NCI-H2029 (cell line): ENCODE data around the gene HPS6.

ENCODE experiments used
- DNase-seq: peaks from one replicate; lab custom pipeline; 2025; lab: John Stamatoyannopoulos, UW

The HPS6 gene

DNA sequence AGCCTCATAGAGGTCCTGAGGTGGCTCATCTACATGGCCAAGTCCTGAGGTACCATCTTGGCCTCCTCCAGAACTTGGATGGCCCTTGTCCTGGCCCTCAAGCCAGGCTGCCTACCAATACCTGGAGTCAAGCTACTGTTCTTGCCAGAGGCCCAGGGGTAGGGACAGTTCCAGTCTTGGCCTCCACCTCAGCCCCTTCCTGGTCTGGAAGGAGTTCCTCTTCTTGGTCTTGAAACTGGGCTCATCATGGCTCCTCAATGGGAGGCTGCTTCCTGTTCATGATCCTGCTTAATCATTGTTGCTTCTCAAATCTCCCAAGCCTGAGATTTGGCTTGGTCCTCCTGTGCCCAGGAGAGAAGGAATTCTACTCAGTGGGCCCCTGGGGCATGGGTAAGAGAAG lies 3.9 kb downstream of the HPS6 start:
- DNase-seq = no peak

DNA sequence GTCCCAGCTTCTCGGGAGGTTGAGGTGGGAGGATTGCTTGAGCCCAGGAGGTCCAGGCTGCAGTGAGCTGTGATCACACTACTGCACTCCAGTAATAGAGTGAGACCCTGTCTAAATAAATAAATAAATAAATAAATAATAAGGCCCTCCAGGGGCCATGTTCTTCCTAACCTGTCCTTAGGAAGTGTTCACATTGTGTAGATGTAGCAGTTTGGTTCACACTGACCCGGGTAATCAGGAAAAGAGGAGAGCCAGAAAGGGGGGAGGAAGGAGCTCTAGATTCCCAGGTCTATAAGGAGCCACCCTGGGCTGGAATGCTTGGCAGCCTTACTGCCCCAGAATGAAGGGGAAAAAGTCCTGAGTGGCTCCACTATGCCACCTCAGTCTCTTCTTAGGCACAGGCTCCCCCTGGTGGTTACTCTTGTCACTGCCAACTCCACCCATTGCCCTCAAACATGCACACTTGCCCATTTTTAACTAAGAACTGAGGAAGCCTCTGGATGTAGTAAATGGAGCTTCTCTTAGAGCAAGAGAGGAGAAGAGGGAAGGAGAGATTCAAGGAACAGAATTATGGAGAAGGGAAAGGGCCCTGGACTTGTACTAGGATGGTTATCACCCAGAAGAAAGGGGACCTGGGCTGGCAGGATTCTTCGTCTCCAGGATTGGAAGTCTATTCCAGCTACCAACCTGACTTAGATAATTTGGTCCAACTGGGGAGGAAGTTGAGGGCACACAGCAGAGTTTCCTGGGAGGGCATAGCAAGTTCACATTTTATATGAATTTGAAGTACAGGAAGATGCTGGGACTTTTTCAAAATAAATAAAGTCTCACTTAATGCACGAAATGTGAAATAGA lies 7.8 kb downstream of the HPS6 start:
- DNase-seq = peak; percentile 50

DNA sequence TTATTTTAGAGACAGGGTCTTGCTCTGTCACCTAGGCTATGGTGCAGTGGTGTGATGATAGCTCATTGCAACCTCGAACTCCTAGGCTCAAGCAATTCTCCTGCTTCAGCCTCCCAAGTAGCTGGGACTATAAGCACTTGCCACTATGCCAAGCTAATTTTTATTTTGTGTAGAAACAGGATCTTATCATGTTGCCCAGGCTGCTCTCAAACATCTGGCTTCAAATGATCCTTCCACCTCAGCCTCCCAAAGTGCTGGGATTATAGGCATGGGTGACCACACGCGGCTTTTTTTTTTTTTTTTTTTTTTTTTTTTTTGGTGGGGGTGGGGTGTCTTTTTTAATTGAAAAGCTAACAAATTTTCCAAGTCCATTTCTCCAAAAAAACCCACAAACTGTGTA lies 18.4 kb downstream of the HPS6 start:
- DNase-seq = no peak

DNA sequence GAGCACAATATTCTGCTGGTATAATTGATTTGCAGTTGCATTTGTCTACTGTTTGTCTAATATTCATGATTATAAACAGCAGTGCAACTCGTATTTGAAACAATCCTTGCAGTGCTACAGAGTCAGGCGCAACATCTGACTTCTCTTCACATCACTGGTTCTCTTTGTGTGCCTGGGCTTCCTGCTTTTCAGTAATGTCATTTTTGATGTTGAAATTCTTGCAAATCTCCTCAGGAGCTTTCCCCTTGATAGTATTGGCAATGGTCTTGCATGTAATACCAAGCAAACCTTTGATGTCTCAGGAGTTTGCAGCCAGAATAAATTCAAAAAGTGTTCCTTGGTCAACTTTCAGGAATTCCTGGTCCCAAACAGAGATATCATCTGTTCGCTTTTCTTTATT lies 20.2 kb downstream of the HPS6 start:
- no peak for DNase-seq

DNA sequence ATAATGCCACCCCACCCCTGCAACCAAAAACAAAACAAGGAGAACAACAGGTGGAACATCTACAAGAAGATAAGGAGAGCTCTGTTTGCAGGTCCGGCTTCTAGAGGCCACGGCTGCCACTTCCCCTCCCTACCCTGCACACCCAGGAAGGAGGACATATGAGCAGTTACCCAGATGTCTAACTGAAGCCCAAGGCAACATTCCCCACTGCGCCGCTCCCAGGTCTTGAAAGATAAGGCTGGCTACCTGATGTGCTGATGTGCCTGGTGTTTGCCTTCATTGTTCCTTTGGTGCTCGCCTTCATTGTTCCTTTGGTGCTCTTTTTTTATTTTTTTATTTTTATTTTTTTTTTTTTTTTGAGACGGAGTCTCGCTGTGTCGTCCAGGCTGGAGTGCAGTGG lies 21.0 kb downstream of the HPS6 start:
- no peak for DNase-seq

DNA sequence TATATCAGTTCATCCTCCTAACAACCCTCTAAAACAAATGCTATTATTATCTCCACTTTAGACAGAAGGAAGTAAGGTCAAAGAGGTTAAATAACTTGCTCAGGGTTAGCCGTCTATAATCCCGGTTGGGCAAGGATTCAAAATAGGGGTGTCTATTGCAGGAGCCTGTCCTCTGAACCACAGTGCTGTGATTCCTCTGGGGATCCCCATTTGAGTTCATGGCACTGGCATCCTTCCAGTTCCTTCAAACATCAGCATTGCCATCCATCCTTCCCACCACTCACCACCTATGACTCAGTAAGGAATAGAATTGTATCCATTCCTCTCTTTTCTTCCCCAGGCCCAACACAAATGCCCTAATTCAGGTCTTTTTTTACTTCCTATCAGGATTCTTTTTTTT lies 25.6 kb downstream of the HPS6 start:
- DNase-seq = no peak

DNA sequence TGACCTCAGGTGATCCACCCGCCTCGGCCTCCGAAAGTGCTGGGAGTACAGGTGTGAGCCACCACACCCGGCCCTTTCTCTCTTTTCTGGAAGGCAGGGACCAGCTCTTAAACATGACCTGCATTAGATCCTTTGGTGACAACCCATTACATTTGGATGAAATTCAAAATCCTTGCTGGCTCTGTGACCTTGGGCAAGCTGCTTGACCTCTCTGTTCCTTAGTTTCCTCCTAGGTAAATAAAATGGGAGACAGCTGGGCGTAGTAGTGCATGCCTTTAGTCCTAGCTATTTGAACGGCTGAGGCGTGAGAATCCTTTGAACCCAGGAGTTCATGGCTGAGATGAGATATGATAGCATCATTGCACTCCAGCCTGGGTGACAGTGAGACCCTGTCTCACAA lies 31.3 kb downstream of the HPS6 start:
- DNase-seq = no peak

DNA sequence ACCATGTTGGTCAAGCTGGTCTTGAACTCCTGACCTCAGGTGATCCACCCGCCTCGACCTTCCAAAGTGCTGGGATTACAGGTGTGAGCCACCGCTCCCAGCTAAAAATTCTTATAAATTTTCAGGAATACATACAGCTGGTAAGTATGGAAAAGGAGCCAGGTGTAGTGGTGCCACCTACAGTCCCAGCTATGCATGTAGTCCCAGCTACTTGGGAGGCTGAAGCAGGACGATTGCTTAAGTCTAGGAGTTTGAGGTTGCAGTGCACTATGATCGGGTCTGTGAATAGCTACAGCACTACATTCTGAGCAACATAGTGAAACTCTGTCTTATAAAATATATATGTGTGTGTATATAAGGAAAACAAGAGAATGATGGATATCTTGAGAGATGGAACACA lies 36.0 kb downstream of the HPS6 start:
- DNase-seq = no peak

DNA sequence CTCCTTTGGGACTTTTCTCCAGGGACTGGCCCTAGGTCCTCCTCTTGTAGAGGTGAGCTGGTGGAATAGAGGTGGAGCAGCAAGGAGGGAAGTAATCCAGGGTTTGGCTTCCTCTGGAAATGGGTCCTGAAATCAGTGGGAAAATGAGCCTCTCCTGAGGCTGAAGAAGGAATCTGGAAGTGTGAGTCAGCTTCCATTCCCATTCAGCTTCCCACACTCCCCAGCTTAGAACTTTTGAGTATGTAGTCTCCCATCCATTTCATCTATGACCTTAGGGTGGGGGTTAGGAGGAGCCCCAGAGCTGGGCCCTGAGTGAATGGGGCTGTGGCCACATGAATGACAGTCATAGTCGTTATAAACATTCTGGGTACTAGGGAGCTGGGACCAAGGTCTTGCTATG lies 37.3 kb downstream of the HPS6 start:
- no peak for DNase-seq

DNA sequence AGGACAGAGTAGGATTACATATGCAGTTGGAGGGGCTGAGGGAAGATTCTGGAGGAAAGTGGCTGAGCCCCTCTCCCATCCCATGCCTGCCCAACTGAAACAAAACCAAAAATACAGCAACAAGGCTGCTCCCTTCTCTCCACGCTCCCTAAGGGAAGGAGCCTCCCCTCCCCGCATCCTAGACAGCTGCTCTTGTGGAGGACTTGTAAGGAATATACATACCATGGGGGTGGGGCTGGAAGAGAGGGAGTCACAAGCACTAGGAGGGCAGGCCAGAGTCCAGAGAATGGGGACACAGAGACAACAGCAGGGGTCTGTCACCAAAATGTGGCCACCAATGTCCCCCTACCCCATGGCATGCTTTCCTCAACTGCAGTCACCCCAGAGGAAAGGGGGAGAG lies 41.8 kb downstream of the HPS6 start:
- DNase-seq = no peak

DNA sequence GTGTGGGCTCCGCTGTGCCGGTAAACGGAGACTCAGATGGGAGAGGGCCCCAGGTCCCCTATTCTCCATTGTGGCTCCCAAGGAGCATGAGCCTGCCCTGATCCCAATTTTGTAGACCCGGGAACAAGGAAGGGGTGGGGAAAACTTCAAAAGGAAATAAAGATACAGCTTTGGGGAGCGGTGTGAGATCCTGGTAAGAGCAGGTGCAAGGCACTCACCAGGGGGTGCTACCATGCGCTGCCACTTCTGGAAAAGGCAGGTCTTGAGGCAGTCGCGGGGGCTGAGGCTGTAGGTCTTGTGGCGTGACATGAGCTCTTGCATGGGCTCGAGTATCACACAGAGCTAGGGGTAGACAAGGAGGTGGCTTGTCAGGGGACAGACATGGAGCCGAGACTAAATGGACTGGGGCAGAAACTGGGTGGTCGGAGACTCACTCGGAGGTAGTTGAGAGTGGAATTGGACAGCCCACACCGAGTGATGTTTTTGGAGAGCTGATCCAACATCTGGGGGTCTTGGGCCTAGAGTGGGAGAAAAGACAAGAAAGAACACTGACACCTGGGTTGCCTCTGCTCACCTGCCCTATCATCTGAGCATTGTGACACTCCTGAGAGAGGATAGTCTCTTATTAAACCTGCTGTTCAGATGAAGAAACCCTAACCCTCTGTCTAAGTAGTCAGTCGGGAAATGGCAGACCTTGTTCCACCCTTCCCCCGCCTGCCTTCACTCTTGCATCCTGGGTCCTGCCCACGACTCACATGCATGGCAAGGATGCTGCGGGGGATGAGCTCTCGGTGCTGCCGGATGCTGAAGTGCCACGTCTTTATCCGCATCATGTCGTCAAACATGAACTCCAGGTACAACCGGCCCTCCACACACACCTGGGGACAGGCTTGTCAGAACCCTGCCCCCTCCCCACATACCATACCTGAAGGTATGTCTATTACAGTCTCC lies 44.3 kb downstream of the HPS6 start:
- DNase-seq = no peak

DNA sequence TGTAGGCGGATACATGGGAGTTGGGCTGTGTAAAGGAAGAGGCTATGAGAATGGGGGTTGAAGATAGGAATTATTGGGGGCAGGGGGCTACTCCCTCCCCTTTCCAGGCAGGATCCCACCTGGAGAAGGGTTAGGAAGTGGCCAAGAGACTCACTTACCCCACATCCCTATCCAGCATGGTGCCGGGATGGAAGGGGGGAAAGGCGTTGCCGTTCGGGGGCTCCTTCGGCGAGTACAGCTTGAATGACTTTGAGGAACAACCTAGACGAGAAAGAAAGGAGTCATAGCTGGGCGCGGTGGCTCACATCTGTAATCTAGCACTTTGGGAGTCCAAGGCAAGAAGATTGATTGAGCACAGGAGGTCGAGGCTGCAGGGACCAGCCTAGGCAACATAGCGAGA lies 46.1 kb downstream of the HPS6 start:
- no peak for DNase-seq

DNA sequence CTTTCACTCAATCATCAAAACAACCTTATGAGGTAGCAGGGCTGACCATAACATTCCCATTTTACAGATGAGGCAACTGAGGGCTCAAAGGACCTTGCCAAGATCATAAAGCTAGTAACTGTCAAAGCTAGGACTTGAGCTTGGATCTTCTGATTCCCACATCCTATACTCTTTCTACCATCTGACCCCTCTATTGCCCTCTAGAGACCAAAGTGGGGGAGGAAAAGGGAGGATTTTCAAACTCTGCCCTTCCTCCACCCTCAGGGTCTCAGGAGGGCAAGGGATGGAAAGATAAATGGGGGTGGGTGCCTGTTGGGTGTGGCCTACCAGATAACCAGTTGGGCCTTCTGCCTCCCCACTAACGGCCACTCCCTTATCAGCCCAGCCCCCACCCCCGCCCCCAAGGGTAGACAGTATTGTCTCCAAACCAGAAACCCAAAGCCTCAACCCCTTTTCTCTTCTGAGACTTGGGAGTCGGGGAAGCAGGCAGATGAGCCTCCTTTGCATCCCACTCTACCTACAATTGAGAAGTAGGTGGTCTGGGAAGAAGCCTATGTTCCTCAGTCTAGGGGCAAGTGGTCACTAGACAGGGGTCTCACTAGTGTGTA lies 47.2 kb downstream of the HPS6 start:
- no peak for DNase-seq

DNA sequence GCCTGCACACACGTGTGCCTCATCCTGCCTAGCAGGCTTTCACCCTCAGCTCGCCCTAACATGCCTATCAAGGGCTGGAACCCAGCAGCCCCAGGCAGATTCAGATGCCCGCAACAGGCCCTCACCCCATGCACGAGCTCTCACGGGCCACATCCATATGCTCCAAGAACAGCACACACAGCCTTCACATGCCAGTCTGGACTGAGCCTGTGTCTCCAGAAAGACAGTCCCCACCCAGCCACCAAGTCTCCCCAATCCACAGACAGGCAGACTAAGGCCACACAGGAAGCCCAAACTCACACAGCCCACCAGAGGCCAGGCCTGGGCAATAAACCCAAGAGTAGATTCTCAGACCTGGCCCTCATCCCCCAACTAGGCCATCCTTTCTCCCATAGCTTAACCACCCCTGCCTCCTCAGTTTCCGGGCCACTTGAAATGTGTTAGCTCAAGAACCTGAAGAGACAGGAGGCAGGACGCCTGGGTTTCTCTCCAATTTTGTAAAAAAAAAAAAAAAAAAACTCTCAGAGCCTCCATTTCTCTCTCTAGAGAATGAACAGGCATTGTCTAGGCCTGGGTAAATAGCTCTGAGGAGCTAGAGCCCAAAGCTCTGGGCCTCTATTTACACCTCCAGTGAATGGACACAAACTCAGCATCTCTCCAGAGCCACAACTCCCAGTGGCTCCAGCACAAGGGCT lies 48.3 kb downstream of the HPS6 start:
- no peak for DNase-seq

DNA sequence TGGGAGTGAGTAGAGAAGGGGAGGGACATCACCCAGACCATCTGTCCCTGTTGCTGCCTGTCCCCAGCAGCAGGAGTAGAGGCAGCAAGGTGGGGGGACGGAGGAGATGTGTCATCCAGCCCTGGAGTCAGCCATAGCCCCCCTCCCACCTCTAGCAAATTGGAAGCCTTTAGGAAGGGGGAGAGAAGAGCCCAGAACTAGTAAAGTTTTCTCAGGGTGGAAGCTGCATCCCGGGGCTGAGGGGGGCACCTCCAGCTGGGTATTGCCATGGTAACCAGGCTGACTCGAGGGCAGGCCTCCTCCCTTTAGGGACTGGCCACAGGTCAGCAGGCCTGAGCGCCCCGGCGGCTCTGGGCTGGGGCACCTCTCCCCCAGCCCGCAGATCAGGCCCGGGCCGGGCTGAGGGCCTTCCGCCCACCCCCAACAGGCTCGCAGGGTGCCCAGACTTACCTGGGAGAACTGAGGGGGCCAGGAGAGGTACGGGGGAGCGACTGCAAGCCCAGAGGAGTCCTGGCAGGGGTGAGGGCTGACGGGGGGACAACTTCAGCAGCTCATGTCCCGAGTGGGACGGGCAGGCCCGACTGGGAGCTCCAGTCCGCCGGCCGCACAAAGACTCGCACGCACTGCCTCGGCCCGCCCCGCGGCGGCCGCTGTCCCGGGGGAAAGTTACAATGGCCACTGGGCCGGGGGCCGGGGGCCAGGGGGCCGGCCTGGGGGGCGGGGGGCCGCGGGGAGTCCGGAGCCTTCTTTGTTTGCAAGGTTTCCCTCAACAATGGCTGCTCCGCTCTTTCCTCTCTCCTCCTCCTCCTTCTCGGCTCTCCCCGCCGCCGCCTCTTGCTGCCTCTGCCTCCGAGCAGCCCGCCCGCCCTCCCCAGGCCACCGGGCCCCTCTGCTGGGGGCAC lies 49.1 kb downstream of the HPS6 start:
- DNase-seq = no peak

DNA sequence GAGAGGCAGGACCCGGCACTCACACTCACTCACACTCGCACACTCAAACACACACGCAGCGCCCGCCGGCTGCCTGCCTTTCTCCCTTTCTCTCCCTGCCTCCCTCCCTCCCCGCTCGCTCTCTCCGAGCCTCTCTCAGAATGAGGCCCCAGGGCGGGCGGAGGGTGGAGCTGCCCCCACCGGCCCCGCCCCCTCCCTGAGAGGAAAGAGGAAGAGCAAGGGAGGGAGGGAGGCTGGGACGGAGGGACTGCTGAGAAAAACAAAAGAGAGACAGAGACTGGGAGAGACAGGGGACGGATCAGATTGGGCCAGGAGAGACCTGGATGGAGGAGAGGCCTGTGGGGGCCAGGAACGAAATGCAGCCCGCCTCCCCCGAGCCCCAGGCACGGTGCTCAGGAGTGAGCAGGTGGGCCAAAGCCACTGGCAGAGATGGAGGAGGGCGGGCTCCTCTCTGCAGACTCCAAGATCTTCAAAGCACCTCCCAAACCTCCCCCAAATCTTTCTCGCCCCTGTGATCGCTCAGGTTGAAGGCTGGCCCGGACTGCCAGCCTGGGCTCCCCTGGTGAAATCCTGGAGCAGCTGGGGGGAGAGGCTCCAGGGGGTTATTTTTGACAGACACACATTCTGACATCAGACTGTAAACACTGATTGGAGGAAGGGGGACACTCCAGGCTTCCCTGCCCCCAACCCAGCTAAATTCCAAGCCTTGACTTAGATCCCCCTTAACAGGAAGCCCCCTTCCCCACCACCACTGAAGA lies 49.9 kb downstream of the HPS6 start:
- DNase-seq = peak; percentile 65

DNA sequence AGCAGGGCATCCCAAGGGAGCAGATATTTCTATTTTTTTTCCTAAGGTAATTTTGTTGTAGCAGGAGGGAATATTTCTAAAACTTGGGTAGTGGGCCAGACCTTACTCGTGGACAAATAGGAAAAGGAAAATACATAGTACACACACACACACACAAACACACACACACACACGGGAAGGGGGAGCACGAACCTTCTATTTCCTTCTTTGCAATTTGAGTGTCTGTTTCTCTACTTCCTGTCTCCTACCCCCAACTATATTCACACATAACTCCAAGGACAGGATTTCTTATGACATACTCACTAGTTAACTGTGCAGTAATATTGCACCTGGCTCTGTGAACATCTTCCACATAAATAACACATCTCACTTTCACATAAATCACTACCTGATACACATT lies 50.6 kb downstream of the HPS6 start:
- DNase-seq = no peak

DNA sequence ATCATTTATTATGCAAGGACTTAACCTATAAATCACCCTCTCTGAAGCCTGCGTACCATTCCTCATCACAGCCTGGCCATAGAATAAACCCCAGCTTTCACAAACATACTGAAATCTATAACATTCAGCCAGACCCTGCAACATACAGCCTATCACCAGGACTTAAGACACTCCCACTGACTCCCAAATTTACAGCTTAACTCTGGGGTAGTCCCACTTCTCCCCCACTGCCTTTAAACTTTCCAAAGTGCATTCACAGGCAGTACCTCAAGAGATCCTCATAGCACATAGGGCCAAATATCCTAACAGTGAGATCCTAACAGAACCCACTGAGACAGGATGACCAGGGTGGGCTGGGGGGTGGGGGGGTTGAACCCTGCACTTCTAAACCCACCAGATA lies 51.5 kb downstream of the HPS6 start:
- DNase-seq = no peak
